GM21381 (cell line): ENCODE measurements around the gene SPCS1.
"Not testable (repeated sequence)": the region's sequence is repeated elsewhere in the genome, so short reads cannot be mapped to it uniquely, and the experiment has no call there.

Experiments
- ATAC-seq: cut with Tn5 transposase; IDR thresholded peaks from one replicate; pipeline ENCODE4 v1.9.1; 2021; ENCODE audit warnings: mild to moderate bottlenecking, moderate library complexity; ENCODE audit not compliant: unreplicated experiment

The SPCS1 gene

GRCh38 chr3:52705688-52706686 is at the start of gene SPCS1, which contains the start of gene GLT8D1:
SPCS1 (plus strand) TSS chr3:52706106; CDS start chr3:52706247, 141 bp downstream.
GLT8D1 (minus strand) TSS chr3:52705791; CDS start chr3:52700460, 5,331 bp downstream.
- peak; percentile 77 for ATAC-seq

DNA sequence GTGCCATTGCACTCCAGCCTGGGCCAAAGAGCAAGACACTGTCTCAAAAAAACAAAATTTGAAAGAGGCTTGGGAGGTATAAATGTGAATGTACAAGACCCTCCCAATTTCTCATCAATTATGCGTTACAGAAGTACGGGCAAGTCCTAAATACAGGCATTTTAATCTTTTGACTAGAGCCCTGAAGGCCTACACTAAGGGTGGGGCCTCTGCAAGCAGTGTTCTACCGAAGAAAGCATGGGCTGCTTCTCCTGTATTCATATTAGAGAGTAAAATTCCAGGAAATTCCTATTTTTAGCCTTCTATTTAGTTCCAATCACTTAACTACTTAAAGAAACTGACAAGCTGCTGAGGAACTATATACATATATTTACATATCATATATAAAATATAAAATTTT is 45.9 kb upstream of the SPCS1 start:
- no peak for ATAC-seq

- ATAC-seq = no peak
These were observed 42.8 kb upstream of the SPCS1 start for GRCh38 chr3:52663098-52663497.

GRCh38 chr3:52670621-52671521 is 35.0 kb upstream of the SPCS1 start:
- peak; percentile 76 for ATAC-seq

GRCh38 chr3:52671676-52672075 is 34.2 kb upstream of the SPCS1 start:
- no peak for ATAC-seq

- ATAC-seq = not testable (repeated sequence)
These were observed 29.7 kb upstream of the SPCS1 start for GRCh38 chr3:52676201-52676600.

DNA sequence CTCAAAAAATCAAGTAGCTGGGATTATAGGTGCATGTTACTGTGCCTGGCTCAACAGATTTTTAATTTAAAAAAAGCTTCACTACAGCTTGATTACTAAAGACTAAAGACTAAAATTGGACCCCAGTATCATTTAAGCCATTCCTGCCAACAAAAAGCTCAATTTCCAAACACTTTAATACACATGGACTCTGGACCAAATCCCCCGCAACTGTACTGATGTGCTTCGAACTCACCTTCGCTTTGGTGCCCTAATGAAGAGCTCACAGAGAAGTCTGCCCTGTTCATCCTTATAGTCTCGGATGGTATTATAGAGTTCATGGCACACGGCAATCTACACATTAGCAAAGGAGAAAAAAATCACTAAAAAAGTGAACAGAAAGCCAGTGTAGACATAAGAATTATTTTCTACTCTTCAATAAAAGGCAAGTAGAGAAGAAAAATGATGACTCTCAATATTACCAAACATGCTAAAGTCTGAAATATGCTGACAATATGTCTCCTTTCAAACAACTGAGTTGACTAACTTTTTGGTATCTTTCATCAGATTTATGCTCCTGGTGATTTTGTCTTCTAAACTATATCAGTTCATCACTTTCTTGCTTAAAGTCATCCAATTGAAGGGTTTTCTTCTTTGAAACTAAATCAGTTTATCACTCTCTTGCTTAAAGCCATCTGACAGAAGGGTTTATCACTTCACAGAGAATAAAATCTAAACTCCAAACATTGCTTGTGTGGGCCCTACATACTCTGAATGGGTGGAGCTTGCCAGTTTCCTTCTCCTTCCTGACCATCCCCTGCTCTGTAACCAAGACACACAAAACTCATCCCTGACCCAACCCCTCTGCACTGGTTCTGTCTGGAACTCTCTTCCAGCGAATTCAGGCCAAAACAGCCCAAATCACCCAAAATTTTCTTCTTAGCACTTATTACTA is 27.4 kb upstream of the SPCS1 start:
- ATAC-seq = no peak

- no peak for ATAC-seq
These were observed 26.7 kb upstream of the SPCS1 start for GRCh38 chr3:52679199-52679538.

GRCh38 chr3:52679811-52680210 is 26.1 kb upstream of the SPCS1 start:
- no peak for ATAC-seq

- no peak for ATAC-seq
These were observed 24.3 kb upstream of the SPCS1 start for GRCh38 chr3:52681596-52681995.

- no peak for ATAC-seq
These were observed 23.9 kb upstream of the SPCS1 start for GRCh38 chr3:52682016-52682415.

DNA sequence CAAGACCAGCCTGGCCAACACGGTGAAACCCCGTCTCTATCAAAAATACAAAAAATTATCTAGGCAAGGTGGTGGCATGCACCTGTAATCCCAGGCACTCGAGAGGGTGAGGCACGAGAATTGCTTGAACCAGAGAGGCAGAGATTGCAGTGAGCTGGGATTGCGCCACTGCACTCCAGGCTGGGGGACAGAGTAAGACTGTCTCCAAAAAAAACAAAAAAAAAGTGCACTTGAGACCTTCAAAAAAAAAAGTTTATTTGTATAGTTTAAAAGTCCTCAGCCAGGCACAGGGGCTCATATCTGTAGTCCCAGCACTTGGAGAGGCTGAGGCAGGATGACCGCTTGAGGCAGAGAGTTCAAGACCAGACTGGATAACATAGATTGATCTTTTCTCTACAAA is 22.3 kb upstream of the SPCS1 start:
- ATAC-seq = no peak

GRCh38 chr3:52684184-52684583 is 21.7 kb upstream of the SPCS1 start:
- no peak for ATAC-seq

- peak; percentile 80 for ATAC-seq
These were observed 20.6 kb upstream of the SPCS1 start for GRCh38 chr3:52685285-52685708.

DNA sequence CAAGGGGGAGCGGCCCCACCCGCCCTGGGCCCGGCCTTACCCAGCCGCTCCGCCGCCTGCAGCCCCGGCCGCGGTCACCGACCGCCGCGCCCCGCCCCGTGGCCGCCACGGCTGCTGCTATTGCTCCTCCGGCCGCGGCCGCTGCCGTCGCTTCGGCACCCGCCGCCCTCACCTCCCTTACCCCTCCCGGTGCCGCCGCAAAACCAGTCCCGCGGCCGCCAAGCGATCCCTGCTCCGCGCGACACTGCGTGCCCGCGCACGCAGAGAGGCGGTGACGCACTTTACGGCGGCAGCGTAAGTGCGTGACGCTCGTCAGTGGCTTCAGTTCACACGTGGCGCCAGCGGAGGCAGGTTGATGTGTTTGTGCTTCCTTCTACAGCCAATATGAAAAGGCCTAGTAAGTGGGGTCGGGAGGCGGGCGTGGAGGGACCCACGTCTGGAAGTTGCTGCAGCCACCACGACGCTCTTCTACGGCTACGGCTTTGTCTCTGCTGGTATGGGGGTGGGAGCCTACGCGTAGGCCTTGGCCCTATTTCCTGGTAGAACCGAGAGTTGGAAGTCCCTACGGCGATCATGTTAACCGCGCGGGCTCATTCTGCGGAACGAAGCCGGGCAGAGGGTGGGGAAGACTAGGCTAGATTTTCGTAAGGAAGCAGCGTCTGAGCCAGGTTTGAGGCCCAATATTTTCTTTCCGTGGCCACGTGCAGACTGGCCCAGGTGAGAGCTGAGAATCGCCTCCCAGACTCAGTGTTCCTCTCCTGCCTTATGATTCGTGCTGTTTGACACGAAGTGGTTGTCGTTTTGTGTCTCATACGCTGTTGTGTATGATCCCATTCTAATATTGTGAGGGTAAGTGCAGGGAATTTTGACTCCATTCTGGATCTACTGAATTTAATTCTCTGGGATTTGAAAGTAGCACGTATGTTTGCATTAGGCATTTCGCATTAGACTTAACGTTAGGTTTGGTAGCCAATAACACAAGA is 19.9 kb upstream of the SPCS1 start, which contains the start of the genes GNL3 and PBRM1:
TSS of gene GNL3 (plus strand) at position 324 of the 983 bp plus-strand sequence. CDS start at position 385, 61 bp downstream.
TSS of gene PBRM1 (minus strand) at position 205 of the 983 bp plus-strand sequence.
- peak; percentile 65 for ATAC-seq

DNA sequence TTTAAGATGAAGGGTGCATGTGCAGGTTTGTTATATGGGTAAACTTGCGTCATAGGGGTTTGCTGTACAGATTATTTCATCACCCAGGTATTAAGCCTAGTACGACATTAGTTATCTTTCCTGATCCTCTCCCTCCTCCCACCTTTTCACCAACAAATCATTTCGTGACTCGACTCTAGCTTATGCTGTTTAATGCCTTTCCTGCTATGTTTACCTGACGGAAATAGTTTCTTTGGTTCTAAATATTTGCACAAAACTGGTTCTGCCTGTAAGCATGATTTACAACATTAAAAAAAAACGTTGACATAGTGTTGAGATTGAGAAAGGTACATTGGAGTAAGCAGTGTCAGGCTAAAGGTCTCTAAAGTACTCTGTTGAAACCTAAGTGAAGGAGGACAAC is 17.6 kb upstream of the SPCS1 start:
- no peak for ATAC-seq

GRCh38 chr3:52689151-52689550 is 16.8 kb upstream of the SPCS1 start:
- ATAC-seq = no peak

- ATAC-seq = no peak
These were observed 15.3 kb upstream of the SPCS1 start for GRCh38 chr3:52690560-52690959.

DNA sequence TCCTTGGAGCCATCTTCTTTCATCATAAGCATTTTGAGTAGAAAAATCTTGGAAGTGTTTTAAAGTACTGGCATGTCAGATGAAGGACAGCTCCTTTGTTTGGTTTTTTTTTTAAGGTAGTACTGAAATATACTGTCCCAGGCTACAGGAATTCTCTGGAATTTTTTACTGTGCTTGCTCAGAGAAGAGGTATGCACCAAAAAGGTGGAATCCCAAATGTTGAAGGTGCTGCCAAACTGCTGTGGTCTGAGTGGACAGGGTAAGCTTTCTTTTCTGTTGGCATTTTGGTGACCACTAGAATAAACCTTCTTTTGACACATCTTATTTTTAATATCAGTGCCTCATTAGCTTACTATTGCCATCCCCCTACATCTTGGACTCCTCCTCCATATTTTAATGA is 12.8 kb upstream of the SPCS1 start:
- ATAC-seq = no peak
